Measurements from ENCODE around the gene SPEG. TPM values are rescaled to one million over a fixed set of nuclear protein-coding genes. Genes with fewer than 3 reads are reported as not detected.

The SPEG gene
- total and polyA plus RNA-seq, 2 of the 8 experiments (the other 6 are each of a cell fraction or from before 2014, with no cell fraction given) = 19.9 to 32.0 TPM

DNA sequence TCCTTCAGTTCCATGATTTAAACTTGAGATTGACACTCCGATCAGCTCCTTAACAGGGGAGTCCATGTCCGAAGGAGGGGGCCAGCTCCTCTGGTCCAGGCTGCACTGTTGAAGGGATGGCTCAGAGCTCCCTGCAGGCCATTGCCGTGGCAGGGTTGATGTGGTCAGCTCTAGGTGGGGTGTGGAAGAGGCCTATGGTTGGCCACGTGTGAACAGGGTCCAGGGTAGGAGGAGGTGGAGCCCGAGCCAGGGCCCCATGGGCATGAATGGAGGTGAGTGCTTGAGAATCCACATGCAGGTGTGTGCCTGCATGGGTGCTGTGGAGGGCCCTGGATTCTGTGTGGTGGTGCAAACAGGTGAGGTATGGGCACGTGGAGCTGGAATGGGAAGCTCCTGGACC is 1.1 kb downstream of the SPEG start (continued):
- TF ChIP-seq GTF2F1 (IDR thresholded peaks at IDR 0.05; ENCODE audit: borderline replicate concordance, low read depth, low read length) = no peak
- TF ChIP-seq CHD2 (IDR thresholded peaks at IDR 0.05; ENCODE audit: low read length) = no peak
- no peak for TF ChIP-seq TAF1 (IDR thresholded peaks at IDR 0.05; ENCODE audit: low read depth, low read length)
